ELF-1 (cell line): ENCODE data around the gene TMPRSS4.

Experiments
- DNase-seq: peaks from one replicate; pipeline ENCODE4 v3.0.0-alpha.2; 2016; ENCODE audit warnings: low read depth, low spot score

Gene TMPRSS4

GRCh38 chr11:118153976-118154375 lies 77.1 kb downstream of the TMPRSS4 start:
- no peak for DNase-seq

- no peak for DNase-seq
These were observed 77.8 kb downstream of the TMPRSS4 start for GRCh38 chr11:118154641-118155040.

GRCh38 chr11:118155776-118156530 lies 79.1 kb downstream of the TMPRSS4 start:
- no peak for DNase-seq

- DNase-seq, result no peak
These were observed 79.8 kb downstream of the TMPRSS4 start for GRCh38 chr11:118156531-118157185.

- DNase-seq, result no peak
These were observed 80.5 kb downstream of the TMPRSS4 start for GRCh38 chr11:118157186-118157895.

GRCh38 chr11:118161786-118162185 lies 84.9 kb downstream of the TMPRSS4 start:
- DNase-seq, result no peak

GRCh38 chr11:118162846-118163245 lies 86.0 kb downstream of the TMPRSS4 start:
- DNase-seq, result no peak

- DNase-seq, result no peak
These were observed 86.6 kb downstream of the TMPRSS4 start for GRCh38 chr11:118163494-118163893.

GRCh38 chr11:118164885-118165284 lies 88.0 kb downstream of the TMPRSS4 start:
- DNase-seq, result no peak

- no peak for DNase-seq
These were observed 89.8 kb downstream of the TMPRSS4 start for GRCh38 chr11:118166641-118167040.

GRCh38 chr11:118167253-118167652 lies 90.4 kb downstream of the TMPRSS4 start:
- DNase-seq, result no peak

- no peak for DNase-seq
These were observed 91.0 kb downstream of the TMPRSS4 start for GRCh38 chr11:118167906-118168305.

- DNase-seq, result no peak
These were observed 91.4 kb downstream of the TMPRSS4 start for GRCh38 chr11:118168316-118168715.

- no peak for DNase-seq
These were observed 91.9 kb downstream of the TMPRSS4 start for GRCh38 chr11:118168751-118169150.

GRCh38 chr11:118169300-118170140 lies 92.6 kb downstream of the TMPRSS4 start:
- DNase-seq, result no peak

- DNase-seq, result no peak
These were observed 93.4 kb downstream of the TMPRSS4 start for GRCh38 chr11:118170231-118170630.

- DNase-seq, result no peak
These were observed 94.0 kb downstream of the TMPRSS4 start for GRCh38 chr11:118170882-118171268.
